PC-3 (cell line): Measurements from ENCODE around the gene C1D. TPM values are rescaled to one million over a fixed set of nuclear protein-coding genes. Genes with fewer than 3 reads are reported as not detected.

Source experiments
- ATAC-seq: fragments of 200-7000 bp; cut with Tn5 transposase; 2 replicates; pipeline ENCODE4 v1.9.1; 2020; ENCODE audit warnings: mild to moderate bottlenecking, moderate library complexity
- BruUV-seq: library from RNA; stranded (reverse); fragments of 400-500 nt; replicated peaks from 2 replicates; lab custom pipeline; 2021; lab: Mats Ljungman, UMichigan
- CTCF ChIA-PET: fragments of 300-600 bp; sonication (Branson Sonifier 250); formaldehyde crosslinking; loops from one replicate; lab custom pipeline; 2022; ENCODE audit warnings: antibody characterized with exemption; lab: Charles Lee
- POLR2A ChIA-PET: fragments of 300-600 bp; sonication (Branson Sonifier 250); formaldehyde crosslinking; loops from one replicate; lab custom pipeline; 2022; ENCODE audit warnings: antibody characterized with exemption; ENCODE audit not compliant: unreplicated experiment; lab: Charles Lee
- DNase-seq: peaks from one replicate; pipeline ENCODE4 v3.0.0-alpha.2; 2015
- H2AFZ ChIP-seq: fragments of 300-600 bp; sonication (generic); 2 replicates; pipeline ENCODE4 v1.6.0; 2016; ENCODE audit warnings: antibody characterized with exemption, low read length
- H3F3A ChIP-seq: fragments of 300-600 bp; sonication (generic); one replicate; pipeline ENCODE4 v1.6.0; 2017; ENCODE audit warnings: antibody characterized with exemption, low read length, control low read depth, mild to moderate bottlenecking; ENCODE audit not compliant: unreplicated experiment
- H3K27ac ChIP-seq: fragments of 300-600 bp; sonication (generic); 2 replicates; pipeline ENCODE4 v1.5.1; 2016; ENCODE audit warnings: mild to moderate bottlenecking, low read length
- H3K27me3 ChIP-seq: fragments of 300-600 bp; sonication (generic); 2 replicates; pipeline ENCODE4 v1.6.1; 2016; ENCODE audit warnings: low read length, mixed read lengths
- H3K36me3 ChIP-seq: fragments of 300-600 bp; sonication (generic); 2 replicates; pipeline ENCODE4 v1.6.1; 2016; ENCODE audit warnings: low read depth, mixed run types, low read length, mixed read lengths
- H3K4me1 ChIP-seq: fragments of 300-600 bp; sonication (generic); 2 replicates; pipeline ENCODE4 v1.5.1; 2016; ENCODE audit warnings: low read length; ENCODE audit not compliant: insufficient read depth
- H3K4me2 ChIP-seq: fragments of 300-600 bp; sonication (generic); 2 replicates; pipeline ENCODE4 v1.6.0; 2016; ENCODE audit warnings: low read length
- H3K4me3 ChIP-seq: fragments of 300-600 bp; sonication (generic); 2 replicates; pipeline ENCODE4 v1.5.1; 2016; ENCODE audit warnings: mild to moderate bottlenecking, low read length, mixed read lengths
- H3K79me2 ChIP-seq: fragments of 300-600 bp; sonication (generic); 2 replicates; pipeline ENCODE4 v1.6.1; 2017; ENCODE audit warnings: low read length, mixed read lengths
- H3K9ac ChIP-seq: fragments of 300-600 bp; sonication (generic); 2 replicates; pipeline ENCODE4 v1.6.0; 2016; ENCODE audit warnings: mild to moderate bottlenecking, low read length
- H3K9me2 ChIP-seq: fragments of 300-600 bp; sonication (generic); replicated peaks from 2 replicates; pipeline ENCODE4 v1.6.1; 2016; ENCODE audit warnings: mixed run types, low read length, mixed read lengths
- H3K9me3 ChIP-seq: fragments of 300-600 bp; sonication (generic); 2 replicates; pipeline ENCODE4 v1.6.1; 2016; ENCODE audit warnings: low read length, mixed read lengths
- H4K20me1 ChIP-seq: fragments of 300-600 bp; sonication (generic); 2 replicates; pipeline ENCODE4 v1.6.1; 2016; ENCODE audit warnings: low read length, mixed read lengths
- CTCF ChIP-seq: fragments of 300-600 bp; sonication (generic); conservative IDR thresholded peaks from 2 replicates; pipeline ENCODE4 v1.5.1; 2017; ENCODE audit warnings: antibody characterized with exemption, low read depth, mild to moderate bottlenecking, low read length
- EZH2 ChIP-seq: fragments of 300-600 bp; sonication (generic); IDR thresholded peaks from one replicate; pipeline ENCODE4 v1.6.1; 2017; ENCODE audit warnings: antibody characterized with exemption, mild to moderate bottlenecking, low read length; ENCODE audit not compliant: unreplicated experiment
- EZH2phosphoT487 ChIP-seq: fragments of 300-600 bp; sonication (generic); IDR thresholded peaks from 2 replicates; pipeline ENCODE4 v1.6.1; 2018; ENCODE audit warnings: mild to moderate bottlenecking, antibody characterized with exemption, low read length, borderline replicate concordance
- intact Hi-C: fragments of 100-400 bp; cut with micrococcal nuclease; formaldehyde crosslinking; loops from 2 replicates; pipeline ENCODE4 v1.9.0; 2023
- total RNA-seq: library from RNA; depleted of rRNA; stranded (reverse); fragments of >200 nt; gene quantifications from 2 replicates; pipeline ENCODE4 v1.2.3, GENCODE V29; 2014

C1D gene
- total RNA-seq, 1 experiment from 2014 or later, result 19.1 TPM

DNA sequence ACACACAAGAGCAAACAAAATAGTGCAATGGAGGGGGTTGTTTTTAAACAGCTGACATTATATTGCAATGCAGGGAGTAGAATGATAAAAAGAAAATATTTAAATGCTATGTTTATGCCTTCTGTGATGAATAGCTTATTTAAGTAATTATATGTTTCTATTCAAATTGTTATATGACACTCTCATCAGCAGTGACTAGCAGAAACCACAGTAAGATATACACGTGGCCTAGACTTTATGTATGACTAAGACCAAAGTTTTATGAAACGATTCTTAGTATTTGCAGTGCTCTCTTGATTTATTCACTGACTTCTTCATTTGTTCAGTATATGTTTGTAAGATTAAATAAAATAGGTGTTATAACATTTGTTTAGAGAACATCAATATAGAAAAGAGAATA is 26.1 kb upstream of the C1D start:
- Histone ChIP-seq H3K79me2 (no peaks in the 10 kb centered on the region), H3K27ac (no peak overlapping the region), H3K4me3 (no peak overlapping the region), H3K9me2 (no peaks in the 10 kb centered on the region), H2AFZ (no peak overlapping the region), H4K20me1 (no peaks in the 10 kb centered on the region), H3K36me3 (no peaks in the 10 kb centered on the region), H3K9ac (no peak overlapping the region), H3K9me3 (no peaks in the 10 kb centered on the region), H3K27me3 (no peaks in the 10 kb centered on the region), H3K4me1 (no peaks in the 10 kb centered on the region), H3F3A (no peaks in the 10 kb centered on the region), H3K4me2 (no peak overlapping the region)
- ATAC-seq (no peak), DNase-seq (peak; percentile 11)
- intact Hi-C loops, result no loop called here
- ChIA-PET CTCF (no interaction called here), POLR2A (no interaction called here)
- no TSS peak for BruUV-seq
- TF ChIP-seq EZH2 (no peak), EZH2phosphoT487 (no peak), CTCF (no peak)

DNA sequence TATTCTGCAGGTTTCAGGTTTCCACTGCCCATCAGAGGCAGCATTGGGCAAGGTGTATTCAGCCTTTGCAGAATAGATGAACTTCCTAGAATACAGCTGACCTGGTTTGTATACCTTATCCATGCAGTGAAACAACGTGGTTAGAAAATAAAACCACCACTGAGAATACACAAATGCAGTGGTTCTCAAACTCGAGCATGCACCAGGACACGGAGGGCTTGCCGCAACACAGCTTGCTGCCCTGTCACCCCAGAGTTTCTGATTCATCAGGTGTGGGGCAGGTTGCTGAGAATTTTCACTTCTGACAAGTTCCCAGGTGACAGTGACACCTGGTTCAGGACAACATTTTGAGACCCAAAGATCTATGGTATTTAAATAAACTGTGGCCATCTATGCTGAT is 23.4 kb upstream of the C1D start:
- Histone ChIP-seq H3K79me2 (no peaks in the 10 kb centered on the region), H2AFZ (no peak overlapping the region), H3K27me3 (no peaks in the 10 kb centered on the region), H3K4me1 (no peaks in the 10 kb centered on the region), H3K9ac (no peak overlapping the region), H3F3A (no peaks in the 10 kb centered on the region), H3K36me3 (no peaks in the 10 kb centered on the region), H3K9me2 (no peaks in the 10 kb centered on the region), H3K27ac (no peak overlapping the region), H3K4me2 (no peak overlapping the region), H4K20me1 (no peaks in the 10 kb centered on the region), H3K4me3 (no peak overlapping the region), H3K9me3 (no peaks in the 10 kb centered on the region)
- DNase-seq (no peak), ATAC-seq (no peak)
- ChIA-PET POLR2A (no interaction called here), CTCF (no interaction called here)
- intact Hi-C loops, result no loop called here
- no peak for TF ChIP-seq EZH2phosphoT487
- TF ChIP-seq EZH2, result no peak
- TF ChIP-seq CTCF, result no peak
- no TSS peak for BruUV-seq

DNA sequence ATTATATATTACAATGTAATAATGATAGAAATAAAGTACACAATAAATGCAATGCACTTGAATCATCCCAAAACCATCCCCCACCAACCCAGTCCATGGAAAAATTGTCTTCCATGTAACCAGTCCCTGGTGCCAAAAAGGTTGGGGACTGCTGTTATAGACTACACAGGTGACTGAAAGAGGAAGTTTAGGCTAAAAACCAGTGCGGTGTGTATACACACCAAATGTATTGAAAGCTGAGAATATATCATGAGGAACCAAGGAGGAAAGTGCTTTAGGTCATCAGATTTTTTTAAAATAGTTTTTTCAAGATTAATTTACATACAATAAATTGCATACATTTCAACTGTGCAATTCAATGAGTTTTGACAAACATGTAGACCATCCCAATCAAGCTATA is 20.5 kb upstream of the C1D start:
- Histone ChIP-seq H3K9me2 (no peaks in the 10 kb centered on the region), H3F3A (no peaks in the 10 kb centered on the region), H3K79me2 (no peaks in the 10 kb centered on the region), H3K9ac (no peak overlapping the region), H4K20me1 (no peaks in the 10 kb centered on the region), H3K4me2 (no peak overlapping the region), H3K27ac (no peak overlapping the region), H3K4me1 (no peaks in the 10 kb centered on the region), H3K36me3 (no peaks in the 10 kb centered on the region), H2AFZ (no peak overlapping the region), H3K9me3 (no peaks in the 10 kb centered on the region), H3K27me3 (no peaks in the 10 kb centered on the region), H3K4me3 (no peak overlapping the region)
- TF ChIP-seq CTCF (no peak), EZH2phosphoT487 (no peak), EZH2 (no peak)
- BruUV-seq, result no TSS peak
- ATAC-seq (no peak), DNase-seq (no peak)
- intact Hi-C loops, result no loop called here
- ChIA-PET POLR2A (no interaction called here), CTCF (no interaction called here)
